Mesodermal cell (in vitro differentiated cells): Measurements from ENCODE around the gene NKAIN4.
A peak's percentile ranks its signal among the peaks of the same experiment; 100 is the strongest.

Source experiments
- H3K27ac ChIP-seq: 2 replicates; pipeline ENCODE4 v1.7.0; 2013; ENCODE audit warnings: mild to moderate bottlenecking, low read depth, low read length, moderate library complexity; ENCODE audit not compliant: severe bottlenecking
- H3K36me3 ChIP-seq: 2 replicates; pipeline ENCODE4 v1.7.1; 2013; ENCODE audit warnings: mild to moderate bottlenecking, low read length, moderate library complexity; ENCODE audit not compliant: control insufficient read depth, insufficient read depth
- H3K4me1 ChIP-seq: one replicate; pipeline ENCODE4 v1.7.1; 2013; ENCODE audit warnings: mild to moderate bottlenecking, low read length; ENCODE audit not compliant: insufficient read depth, control insufficient read depth, poor library complexity, severe bottlenecking
- H3K4me3 ChIP-seq: 2 replicates; pipeline ENCODE4 v1.7.0; 2013; ENCODE audit warnings: low read length, control low read depth, mild to moderate bottlenecking; ENCODE audit not compliant: insufficient read depth, poor library complexity, severe bottlenecking; ENCODE audit errors: extremely low read depth
- H3K9me3 ChIP-seq: 2 replicates; pipeline ENCODE4 v1.7.1; 2013; ENCODE audit warnings: mild to moderate bottlenecking, low read length, moderate library complexity; ENCODE audit not compliant: control insufficient read depth
- WGBS, 2 experiments: methylation state at CpG; one replicate each; pipeline ENCODE4 v1.1.5; 2013; ENCODE audit warnings: missing lambda C conversion rate in 2 of 2; ENCODE audit not compliant: insufficient coverage in 2 of 2; 5-methylcytosine and 5-hydroxymethylcytosine counted together

NKAIN4 gene

DNA sequence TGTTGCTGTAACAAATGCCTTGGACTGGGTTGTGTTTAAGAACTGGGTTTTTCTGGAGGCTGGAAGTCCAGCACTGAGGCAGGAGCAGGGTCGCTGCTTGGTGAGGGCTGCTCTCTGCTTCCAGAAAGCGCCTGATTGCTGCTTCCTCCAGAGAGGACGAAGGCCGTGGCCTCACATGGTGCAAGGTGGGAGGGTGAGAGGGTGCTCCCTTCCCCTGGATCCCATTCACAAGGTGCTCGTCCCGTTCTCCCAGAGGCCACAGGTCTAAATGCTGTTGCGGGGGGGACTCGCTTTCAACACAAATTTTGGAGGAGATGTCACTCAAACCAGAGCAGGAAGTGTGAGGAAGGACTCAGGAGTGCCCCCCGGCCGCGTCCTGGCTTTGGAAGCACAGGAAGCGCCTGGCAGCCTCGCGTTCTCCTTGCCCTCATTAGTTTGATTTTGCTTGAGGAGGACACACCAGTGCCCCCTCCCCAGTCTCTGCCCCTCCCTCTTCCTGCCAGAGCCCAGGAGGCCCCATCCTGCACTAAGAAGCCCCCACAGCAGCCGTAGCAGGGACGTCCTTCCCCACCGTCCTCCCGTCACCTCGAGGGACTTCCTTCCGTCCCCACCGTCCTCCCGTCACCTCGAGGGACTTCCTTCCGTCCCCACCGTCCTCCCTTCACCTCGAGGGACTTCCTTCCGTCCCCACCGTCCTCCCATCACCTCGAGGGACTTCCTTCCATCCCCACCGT is 7.7 kb upstream of the NKAIN4 start:
- H3K9me3 ChIP-seq = no peaks in the 10 kb centered on the region
- no peak overlapping the region for H3K4me3 ChIP-seq
- H3K36me3 ChIP-seq = no peaks in the 10 kb centered on the region
- 81 to 84% methylated on average over 24 of the region's 30 CpGs for WGBS, 2 experiments
- H3K4me1 ChIP-seq = peaks cover 36% of the 10 kb centered on the region
- H3K27ac ChIP-seq = peak overlapping the region; percentile 62

DNA sequence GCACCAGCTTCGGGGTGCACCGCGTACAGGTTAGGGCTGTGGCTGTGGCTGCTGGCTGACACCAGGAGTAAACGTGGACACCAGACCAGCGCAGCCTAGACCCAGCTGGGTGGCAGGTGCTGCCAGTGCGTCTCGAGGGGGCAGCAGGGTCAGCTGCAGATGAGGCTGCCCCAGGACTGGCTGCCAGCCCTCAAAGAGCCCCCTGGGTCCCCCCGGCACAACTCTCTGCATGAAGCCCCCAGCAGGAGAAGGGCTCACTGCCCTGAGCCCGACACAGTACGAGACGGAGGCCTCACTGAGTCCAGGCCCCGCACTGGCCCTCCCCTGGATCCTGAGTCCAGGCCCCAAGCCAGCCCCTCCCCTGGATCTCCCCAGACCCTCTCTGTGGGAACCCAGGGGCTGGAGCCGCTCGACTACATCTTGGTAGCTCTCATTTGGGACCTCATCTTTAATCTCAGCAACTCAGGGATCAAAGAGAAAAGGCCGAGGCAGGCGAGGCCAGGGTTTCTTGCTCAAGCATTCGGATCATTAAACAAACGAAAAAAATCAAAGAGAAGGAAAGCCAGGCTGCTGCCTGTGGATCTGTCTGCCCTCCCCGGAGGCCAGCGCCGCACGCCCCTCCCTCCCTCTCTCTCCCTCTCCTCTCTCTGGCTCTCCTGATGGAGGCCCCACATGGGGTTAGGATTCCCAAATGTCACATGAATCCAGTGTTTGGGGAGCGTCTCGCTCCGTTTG is 7.0 kb upstream of the NKAIN4 start:
- peaks cover 34% of the 10 kb centered on the region for H3K4me1 ChIP-seq
- peak overlapping the region; percentile 62 for H3K27ac ChIP-seq

GRCh38 chr20:63260521-63260920 is 6.3 kb upstream of the NKAIN4 start:
- H3K36me3 ChIP-seq = no peaks in the 10 kb centered on the region
- H3K9me3 ChIP-seq = no peaks in the 10 kb centered on the region
- 90 to 92% methylated on average over 11 to 15 of the region's 15 CpGs for WGBS, 2 experiments
- peaks cover 33% of the 10 kb centered on the region for H3K4me1 ChIP-seq
- H3K4me3 ChIP-seq = no peak overlapping the region
- no peak overlapping the region for H3K27ac ChIP-seq

More for the DNA sequence above, 7.0 kb upstream of the NKAIN4 start:
- Histone ChIP-seq H3K36me3 (no peaks in the 10 kb centered on the region), H3K4me3 (no peak overlapping the region), H3K9me3 (no peaks in the 10 kb centered on the region)
- 61 to 67% methylated on average over 18 of the region's 25 CpGs for WGBS, 2 experiments

- 92 to 93% methylated on average over 15 to 22 of the region's 25 CpGs for WGBS, 2 experiments
- peaks cover 33% of the 10 kb centered on the region for H3K4me1 ChIP-seq
Observed at GRCh38 chr20:63259734-63260460, 5.6 kb upstream of the NKAIN4 start.

GRCh38 chr20:63258781-63259180 is 4.5 kb upstream of the NKAIN4 start:
- peaks cover 29% of the 10 kb centered on the region for H3K4me1 ChIP-seq
- no peak overlapping the region for H3K4me3 ChIP-seq
- H3K36me3 ChIP-seq = no peaks in the 10 kb centered on the region
- WGBS, 2 experiments = 84 to 86% methylated on average over 7 to 8 of the region's 8 CpGs
- H3K9me3 ChIP-seq = no peaks in the 10 kb centered on the region
- H3K27ac ChIP-seq = no peak overlapping the region

More at GRCh38 chr20:63259734-63260460, 5.6 kb upstream of the NKAIN4 start:
- Histone ChIP-seq H3K27ac (no peak overlapping the region), H3K9me3 (no peaks in the 10 kb centered on the region), H3K4me3 (no peak overlapping the region), H3K36me3 (no peaks in the 10 kb centered on the region)

DNA sequence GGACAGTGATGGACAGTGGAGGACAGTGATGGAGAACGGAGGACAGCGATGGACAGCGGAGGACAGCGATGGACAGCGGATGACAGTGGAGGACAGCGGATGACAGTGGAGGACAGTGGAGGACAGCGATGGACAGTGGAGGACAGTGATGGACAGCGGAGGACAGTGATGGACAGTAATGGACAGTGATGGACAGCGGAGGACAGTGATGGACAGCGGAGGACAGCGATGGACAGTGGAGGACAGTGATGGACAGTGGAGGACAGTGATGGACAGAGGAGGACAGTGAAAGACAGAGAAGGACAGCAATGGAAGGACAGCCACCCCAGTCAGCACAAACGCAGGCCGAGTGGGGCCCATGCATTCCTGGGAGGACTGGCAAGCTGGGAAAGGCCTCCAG is 3.4 kb upstream of the NKAIN4 start:
- no peak overlapping the region for H3K4me3 ChIP-seq
- no peak overlapping the region for H3K27ac ChIP-seq
- WGBS, 2 experiments = 89 to 93% methylated on average over 10 to 12 of the region's 13 CpGs
- H3K4me1 ChIP-seq = peaks cover 32% of the 10 kb centered on the region
- H3K9me3 ChIP-seq = no peaks in the 10 kb centered on the region
- no peaks in the 10 kb centered on the region for H3K36me3 ChIP-seq

DNA sequence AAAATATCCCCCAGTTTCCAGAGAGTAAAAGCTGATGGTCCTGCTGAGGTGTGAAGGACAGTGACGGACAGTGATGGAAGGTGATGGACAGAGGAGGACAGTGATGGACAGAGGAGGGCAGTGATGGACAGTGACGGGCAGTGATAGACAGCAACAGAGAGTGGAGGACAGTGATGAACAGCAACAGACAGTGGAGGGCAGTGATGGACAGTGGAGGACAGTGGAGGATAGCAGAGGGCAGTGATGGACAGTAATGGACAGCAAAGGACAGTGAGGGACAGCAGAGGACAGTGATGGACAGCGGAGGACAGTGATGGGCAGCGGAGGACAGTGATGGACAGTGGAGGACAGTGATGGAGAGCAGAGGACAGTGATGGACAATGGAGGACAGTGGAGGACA is 2.7 kb upstream of the NKAIN4 start:
- Histone ChIP-seq H3K36me3 (no peaks in the 10 kb centered on the region), H3K4me1 (peaks cover 27% of the 10 kb centered on the region), H3K9me3 (no peaks in the 10 kb centered on the region), H3K4me3 (no peak overlapping the region), H3K27ac (no peak overlapping the region)
- WGBS, 2 experiments = 94% methylated on average over 4 of the region's 4 CpGs

DNA sequence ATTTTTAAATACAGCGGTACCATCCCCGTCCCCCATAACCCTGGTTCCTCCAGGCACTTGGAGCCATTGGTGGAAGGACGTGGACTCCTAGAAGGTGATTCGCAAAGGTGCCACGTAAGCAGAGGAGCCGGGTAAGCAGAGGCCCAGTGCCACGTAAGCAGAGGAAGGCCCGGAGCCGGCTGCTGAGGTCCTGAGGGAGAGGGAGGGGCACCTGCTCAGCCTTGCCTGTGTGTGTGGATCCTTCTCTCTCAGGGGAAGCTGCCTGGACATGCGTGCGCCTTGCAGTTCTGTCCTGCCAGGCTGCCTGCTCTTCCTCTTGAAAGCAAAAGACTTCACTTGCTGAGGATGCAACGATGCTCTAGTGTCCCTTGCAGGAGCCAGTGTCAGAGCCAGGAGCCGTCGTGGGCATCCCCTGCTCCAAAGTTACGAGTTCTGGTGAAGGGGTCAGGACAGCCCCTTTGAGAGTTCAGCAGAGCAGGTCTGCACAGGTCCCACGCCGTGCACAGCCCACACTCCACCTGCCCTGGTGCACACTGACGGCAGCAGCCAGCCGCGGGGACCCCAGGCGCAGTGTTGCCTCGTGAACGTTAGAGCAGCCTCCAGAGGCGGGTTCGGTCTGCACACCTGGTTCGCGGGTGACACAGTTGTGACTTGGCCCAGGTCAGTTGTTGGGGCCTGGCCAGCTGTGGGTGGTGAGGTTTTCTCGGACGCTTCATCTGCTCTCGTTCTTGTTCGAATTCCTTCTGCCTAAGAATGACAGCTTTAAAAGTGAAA is 1.9 kb upstream of the NKAIN4 start:
- WGBS, 2 experiments = 81 to 83% methylated on average over 22 to 23 of the region's 31 CpGs
- Histone ChIP-seq H3K9me3 (no peaks in the 10 kb centered on the region), H3K27ac (no peak overlapping the region), H3K36me3 (no peaks in the 10 kb centered on the region), H3K4me3 (no peak overlapping the region), H3K4me1 (peaks cover 23% of the 10 kb centered on the region)

DNA sequence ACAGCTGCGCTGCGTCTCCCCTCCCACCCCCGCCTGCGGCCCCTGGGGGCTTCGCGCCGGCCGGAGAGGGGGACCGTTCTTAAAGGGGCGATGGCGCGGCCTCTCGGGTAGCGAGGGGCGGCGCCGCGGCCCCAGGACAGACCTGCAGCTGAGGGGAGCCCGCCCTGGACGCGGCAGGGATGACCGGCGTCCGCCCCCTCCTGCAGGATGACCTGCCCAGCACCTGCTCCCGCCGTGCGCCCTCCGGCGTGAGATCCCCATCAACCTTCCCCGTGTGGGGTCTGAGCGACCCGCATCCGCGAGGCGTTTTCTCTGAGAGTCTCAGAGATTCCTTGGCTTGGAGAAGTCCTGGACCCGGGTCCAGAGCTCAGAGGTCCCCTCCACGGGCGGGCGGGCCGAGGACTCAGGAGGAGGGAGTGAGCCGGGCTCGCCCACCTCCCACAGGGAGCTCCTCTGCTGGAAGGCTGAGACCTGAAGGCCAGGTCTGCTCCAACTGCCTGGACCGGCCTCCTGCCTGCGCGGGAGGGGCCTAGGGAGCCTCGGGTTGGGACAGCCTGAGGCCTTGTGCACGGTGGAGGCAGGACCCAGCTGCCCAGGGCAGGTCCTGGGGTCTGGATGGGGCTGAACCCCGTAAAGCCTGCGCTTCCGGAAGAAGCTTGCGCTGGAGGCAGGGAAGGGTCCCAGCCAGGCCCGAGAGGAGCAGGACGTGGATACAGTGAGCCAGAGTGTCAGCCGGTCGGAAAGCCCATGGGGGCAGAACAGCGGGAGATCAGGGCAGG is 532 bp upstream of the NKAIN4 start:
- no peaks in the 10 kb centered on the region for H3K9me3 ChIP-seq
- 12% methylated on average over 41 to 51 of the region's 56 CpGs for WGBS, 2 experiments

More for the DNA sequence above, 532 bp upstream of the NKAIN4 start:
- Histone ChIP-seq H3K36me3 (no peaks in the 10 kb centered on the region), H3K4me1 (peaks cover 11% of the 10 kb centered on the region), H3K27ac (no peak overlapping the region), H3K4me3 (peak overlapping the region; percentile 40)
